SK-N-SH (cell line): Measurements from ENCODE around the gene ADAMTSL1. TPM values are rescaled to one million over a fixed set of nuclear protein-coding genes. Genes with fewer than 3 reads are reported as not detected.

ENCODE experiments used
- CTCF ChIA-PET: fragments of 300-600, 350-600 bp; formaldehyde crosslinking; extraction: SDS; loops from one replicate; lab custom pipeline; 2021; lab: Yijun Ruan, JAX
- POLR2A ChIA-PET: fragments of 350-600 bp; sonication (Branson Sonifier 250); formaldehyde crosslinking; extraction: SDS; loops from one replicate; lab custom pipeline; 2020; ENCODE audit warnings: antibody characterized with exemption, inconsistent platforms; lab: Yijun Ruan, JAX
- DNase-seq: peaks from one replicate; pipeline ENCODE4 v3.0.0; 2012
- H2AFZ ChIP-seq: fragments of 200-600 bp; sonication (generic); 2 replicates; pipeline ENCODE4 v1.8.1; 2016; ENCODE audit warnings: antibody characterized with exemption, mild to moderate bottlenecking, low read depth
- H3F3A ChIP-seq: fragments of 200-600 bp; sonication (generic); replicated peaks from 2 replicates; pipeline ENCODE3; 2016; ENCODE audit warnings: antibody characterized with exemption, mild to moderate bottlenecking; ENCODE audit not compliant: insufficient read depth
- H3K27ac ChIP-seq, 2 experiments: fragments of 200-500 bp in 1 of 2; fragments of 200-600 bp in 1 of 2; sonication (Bioruptor generic) in 1 of 2; sonication (generic), shearing (Covaris generic) in 1 of 2; 2 replicates each; pipeline versions ENCODE4 v1.5.1 to v1.6.1; 2014 to 2016; ENCODE audit warnings: low read depth in 2 of 2, inconsistent platforms in 1 of 2, low read length in 1 of 2, mild to moderate bottlenecking in 1 of 2, mixed read lengths in 1 of 2
- H3K27me3 ChIP-seq: fragments of 200-600 bp; sonication (generic), shearing (Covaris generic); 2 replicates; pipeline ENCODE4 v1.6.1; 2016; ENCODE audit warnings: mixed run types; ENCODE audit not compliant: insufficient read depth
- H3K36me3 ChIP-seq, 2 experiments: fragments of 200-500 bp in 1 of 2; fragments of 200-600 bp in 1 of 2; sonication (Bioruptor generic) in 1 of 2; sonication (generic) in 1 of 2; replicated peaks in 1 of 2; 2 replicates each; pipeline versions ENCODE3 to v1.5.1; 2014 to 2016; ENCODE audit warnings: low read length in 1 of 2, mild to moderate bottlenecking in 1 of 2; ENCODE audit not compliant: insufficient read depth in 2 of 2, control insufficient read depth in 1 of 2
- H3K4me1 ChIP-seq, 2 experiments: fragments of 200-500 bp in 1 of 2; fragments of 200-600 bp in 1 of 2; sonication (Bioruptor generic) in 1 of 2; sonication (generic), shearing (Covaris generic) in 1 of 2; 2 replicates each; pipeline versions ENCODE4 v1.5.1 to v1.6.1; 2014 to 2016; ENCODE audit warnings: low read depth in 1 of 2, low read length in 1 of 2, mixed run types in 1 of 2; ENCODE audit not compliant: insufficient read depth in 2 of 2, control insufficient read depth in 1 of 2
- H3K4me2 ChIP-seq: fragments of 200-600 bp; sonication (generic), shearing (Covaris generic); 2 replicates; pipeline ENCODE4 v1.6.1; 2017; ENCODE audit warnings: mixed run types
- H3K4me3 ChIP-seq, 2 experiments: fragments of 200-500 bp in 1 of 2; fragments of 200-600 bp in 1 of 2; sonication (Bioruptor generic) in 1 of 2; sonication (generic), shearing (Covaris generic) in 1 of 2; 2 replicates each; pipeline versions ENCODE4 v1.5.1 to v1.8.1; 2014 to 2016; ENCODE audit warnings: low read depth in 2 of 2, inconsistent platforms in 1 of 2, low read length in 1 of 2, mild to moderate bottlenecking in 1 of 2, mixed read lengths in 1 of 2, moderate library complexity in 1 of 2
- H3K79me2 ChIP-seq: fragments of 200-600 bp; sonication (generic); 2 replicates; pipeline ENCODE4 v1.8.1; 2017; ENCODE audit warnings: mild to moderate bottlenecking; ENCODE audit not compliant: insufficient read depth
- H3K9ac ChIP-seq: fragments of 200-600 bp; sonication (generic); 2 replicates; pipeline ENCODE4 v1.6.1; 2017; ENCODE audit warnings: mixed run types
- H3K9me2 ChIP-seq: fragments of 200-600 bp; sonication (generic); 2 replicates; pipeline ENCODE4 v1.6.1; 2017; ENCODE audit warnings: mixed run types
- H3K9me3 ChIP-seq: fragments of 200-600 bp; sonication (generic); 2 replicates; pipeline ENCODE4 v1.6.1; 2017; ENCODE audit warnings: mixed run types, mild to moderate bottlenecking, moderate library complexity
- H4K20me1 ChIP-seq: fragments of 200-600 bp; sonication (generic); 2 replicates; pipeline ENCODE4 v1.6.1; 2017; ENCODE audit warnings: mild to moderate bottlenecking, mixed run types; ENCODE audit not compliant: insufficient read depth
- CTCF ChIP-seq: fragments of 200-600 bp; sonication (generic); IDR thresholded peaks from 2 replicates; pipeline ENCODE4 v1.6.1; 2017; ENCODE audit warnings: antibody characterized with exemption, mild to moderate bottlenecking, moderate library complexity
- ELF1 ChIP-seq: IDR thresholded peaks from 2 replicates; pipeline ENCODE4 v1.4.0; 2012
- EP300 ChIP-seq, 2 experiments: IDR thresholded peaks; 2 replicates each; pipeline versions ENCODE4 v1.4.0 to v1.6.1; 2012; ENCODE audit warnings: borderline replicate concordance in 1 of 2, low read depth in 1 of 2, low read length in 1 of 2
- EZH2phosphoT487 ChIP-seq: fragments of 200-600 bp; sonication (generic); IDR thresholded peaks from 2 replicates; pipeline ENCODE4 v1.6.1; 2017; ENCODE audit warnings: low read depth, mixed run types, mild to moderate bottlenecking, antibody characterized with exemption, moderate library complexity, borderline replicate concordance
- FOSL2 ChIP-seq: IDR thresholded peaks from 2 replicates; pipeline ENCODE4 v1.4.0; 2012; ENCODE audit warnings: low read depth, mild to moderate bottlenecking, moderate library complexity, borderline replicate concordance
- FOXM1 ChIP-seq: IDR thresholded peaks from 2 replicates; pipeline ENCODE4 v1.4.0; 2012; ENCODE audit warnings: low read depth, mild to moderate bottlenecking
- GABPA ChIP-seq: IDR thresholded peaks from 2 replicates; pipeline ENCODE4 v1.4.0; 2012; ENCODE audit warnings: low read depth, mild to moderate bottlenecking
- GATA2 ChIP-seq: sonication (generic); formaldehyde crosslinking; IDR thresholded peaks from 2 replicates; pipeline ENCODE4 v1.5.0; 2020; ENCODE audit warnings: mild to moderate bottlenecking, missing genetic modification reagents
- JUND ChIP-seq: IDR thresholded peaks from 2 replicates; pipeline ENCODE4 v1.4.0; 2012
- MXI1 ChIP-seq: IDR thresholded peaks from 2 replicates; pipeline ENCODE4 v1.6.1; 2012; ENCODE audit warnings: mild to moderate bottlenecking, low read depth, low read length, improper control_type of control experiment
- NRF1 ChIP-seq: IDR thresholded peaks from 2 replicates; pipeline ENCODE4 v1.6.1; 2012; ENCODE audit warnings: low read depth, mild to moderate bottlenecking, low read length
- RCOR1 ChIP-seq: fragments of 150-350 bp; IDR thresholded peaks from 2 replicates; pipeline ENCODE4 v1.6.1; 2017; ENCODE audit warnings: antibody characterized with exemption, low read length
- REST ChIP-seq: IDR thresholded peaks from 2 replicates; pipeline ENCODE4 v1.6.1; 2012; ENCODE audit warnings: mild to moderate bottlenecking, low read depth, low read length, moderate library complexity
- SMC3 ChIP-seq: IDR thresholded peaks from 2 replicates; pipeline ENCODE4 v1.6.1; 2012; ENCODE audit warnings: low read depth, low read length, improper control_type of control experiment
- TCF12 ChIP-seq: IDR thresholded peaks from 2 replicates; pipeline ENCODE4 v1.4.0; 2012
- USF1 ChIP-seq: IDR thresholded peaks from 2 replicates; pipeline ENCODE4 v1.4.0; 2012; ENCODE audit warnings: low read depth, borderline replicate concordance
- YY1 ChIP-seq: IDR thresholded peaks from 2 replicates; pipeline ENCODE4 v1.4.0; 2012; ENCODE audit warnings: low read depth, mild to moderate bottlenecking
- WGBS: methylation state at CpG from one replicate; pipeline ENCODE4 v1.1.6; 2017; ENCODE audit warnings: low lambda C conversion rate; 5-methylcytosine and 5-hydroxymethylcytosine counted together
- polyA plus RNA-seq, 3 experiments: library from polyadenylated mRNA; depleted of rRNA; stranded (reverse); fragments of >200 nt; gene quantifications; 2 replicates each; pipeline ENCODE4 v1.2.3, GENCODE V29; 2012
- TF ChIP-seq, protein P1 (sequence below): IDR thresholded peaks from 2 replicates; pipeline ENCODE4 v1.4.0; 2012; ENCODE audit warnings: low read depth, borderline replicate concordance

ADAMTSL1 gene
- polyA plus RNA-seq, 1 of the 3 experiments (the other 2 are of a cell fraction): 114 TPM

DNA sequence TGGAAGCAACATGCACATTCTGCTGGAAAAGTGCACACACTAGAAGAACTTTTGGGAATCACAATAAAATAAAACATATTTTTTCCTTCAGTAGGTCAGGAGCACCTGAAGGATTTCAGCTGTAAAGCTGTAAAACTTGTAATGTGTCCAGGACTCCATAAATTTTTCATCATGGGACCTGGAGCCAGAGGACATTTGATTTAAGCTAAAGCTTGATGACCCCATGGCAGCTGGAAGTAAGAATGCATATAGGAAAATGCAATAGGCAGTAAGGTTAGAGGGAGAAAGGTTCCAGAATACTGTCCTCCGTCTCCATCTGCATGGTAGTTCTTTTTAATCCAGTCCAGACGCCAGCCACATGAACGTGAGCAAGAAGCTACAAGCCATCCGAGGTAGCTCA lies 166.0 kb downstream of the ADAMTSL1 start:
- peaks cover 22% of the 10 kb centered on the region for H3F3A ChIP-seq
- WGBS: 71% methylated on average over 4 of the region's 4 CpGs
- no peak overlapping the region for H3K9ac ChIP-seq
- ChIA-PET POLR2A (no interaction called here), CTCF (interaction anchor here (0.6 kb wide), 1 partner anchor 198 kb away, joined by 3 read pairs; no protein-coding TSS in a partner anchor)
- no peak for TF ChIP-seq YY1
- TF ChIP-seq CTCF: no peak
- no peak for TF ChIP-seq USF1
- no peak for TF ChIP-seq NRF1
- TF ChIP-seq, protein P1, sequence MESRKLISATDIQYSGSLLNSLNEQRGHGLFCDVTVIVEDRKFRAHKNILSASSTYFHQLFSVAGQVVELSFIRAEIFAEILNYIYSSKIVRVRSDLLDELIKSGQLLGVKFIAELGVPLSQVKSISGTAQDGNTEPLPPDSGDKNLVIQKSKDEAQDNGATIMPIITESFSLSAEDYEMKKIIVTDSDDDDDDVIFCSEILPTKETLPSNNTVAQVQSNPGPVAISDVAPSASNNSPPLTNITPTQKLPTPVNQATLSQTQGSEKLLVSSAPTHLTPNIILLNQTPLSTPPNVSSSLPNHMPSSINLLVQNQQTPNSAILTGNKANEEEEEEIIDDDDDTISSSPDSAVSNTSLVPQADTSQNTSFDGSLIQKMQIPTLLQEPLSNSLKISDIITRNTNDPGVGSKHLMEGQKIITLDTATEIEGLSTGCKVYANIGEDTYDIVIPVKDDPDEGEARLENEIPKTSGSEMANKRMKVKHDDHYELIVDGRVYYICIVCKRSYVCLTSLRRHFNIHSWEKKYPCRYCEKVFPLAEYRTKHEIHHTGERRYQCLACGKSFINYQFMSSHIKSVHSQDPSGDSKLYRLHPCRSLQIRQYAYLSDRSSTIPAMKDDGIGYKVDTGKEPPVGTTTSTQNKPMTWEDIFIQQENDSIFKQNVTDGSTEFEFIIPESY: no peak
- no peak for TF ChIP-seq RCOR1
- TF ChIP-seq GABPA: no peak
- TF ChIP-seq REST: no peak
- TF ChIP-seq FOSL2: no peak
- no peak for TF ChIP-seq EP300 (IDR thresholded peaks at IDR 0.05; ENCODE audit: borderline replicate concordance in 1 of 2, low read depth in 1 of 2, low read length in 1 of 2)
- TF ChIP-seq JUND: no peak
- no peak for TF ChIP-seq MXI1
- TF ChIP-seq ELF1: no peak
- TF ChIP-seq SMC3: no peak
- no peak for TF ChIP-seq GATA2 (CRISPR knock-in tag)
- no peak for TF ChIP-seq EZH2phosphoT487
- TF ChIP-seq FOXM1: no peak
- no peak for TF ChIP-seq TCF12
- no peak overlapping the region for H3K4me2 ChIP-seq
- H3K36me3 ChIP-seq: peaks cover 0 to 80% of the 10 kb centered on the region in 2 experiments
- no peak for DNase-seq
- H3K27me3 ChIP-seq: no peaks in the 10 kb centered on the region
- peaks cover 0 to 3% of the 10 kb centered on the region in 2 experiments; a peak in 1 of 4 replicates for H3K4me1 ChIP-seq
- no peaks in the 10 kb centered on the region for H4K20me1 ChIP-seq
- no peaks in the 10 kb centered on the region for H3K9me2 ChIP-seq
- H3K4me3 ChIP-seq: no peak overlapping the region
- H3K79me2 ChIP-seq: peaks cover 35% of the 10 kb centered on the region
- no peak overlapping the region for H2AFZ ChIP-seq
- no peak overlapping the region for H3K27ac ChIP-seq
- no peaks in the 10 kb centered on the region for H3K9me3 ChIP-seq
